ENCODE measurements around the gene TBX2.
A peak's percentile ranks its signal among the peaks of the same experiment; 100 is the strongest.
"Not testable (repeated sequence)": the region's sequence is repeated elsewhere in the genome, so short reads cannot be mapped to it uniquely, and the experiment has no call there.

TBX2 gene

GRCh38 chr17:61415374-61416210 lies 15.9 kb downstream of the TBX2 start:
- no peak for DNase-seq

GRCh38 chr17:61416211-61416539 lies 16.5 kb downstream of the TBX2 start:
- no peak for DNase-seq

GRCh38 chr17:61416540-61417363 lies 17.1 kb downstream of the TBX2 start:
- DNase-seq: peak in 1 of 2 experiments; percentile 6

- DNase-seq: no peak
Measured at GRCh38 chr17:61418449-61418848, 18.8 kb downstream of the TBX2 start.

- no peak for DNase-seq
Measured at GRCh38 chr17:61419496-61420046, 19.9 kb downstream of the TBX2 start.

- no peak for DNase-seq
Measured at GRCh38 chr17:61420052-61420451, 20.4 kb downstream of the TBX2 start.

- no peak for DNase-seq
Measured at GRCh38 chr17:61420745-61421398, 21.2 kb downstream of the TBX2 start.

GRCh38 chr17:61421460-61421859 lies 21.8 kb downstream of the TBX2 start:
- DNase-seq: no peak

GRCh38 chr17:61422116-61422799 lies 22.6 kb downstream of the TBX2 start:
- no peak for DNase-seq

GRCh38 chr17:61422869-61423268 lies 23.2 kb downstream of the TBX2 start:
- DNase-seq: no peak

- no peak for DNase-seq
Measured at GRCh38 chr17:61423967-61424649, 24.5 kb downstream of the TBX2 start.

- DNase-seq: no peak
Measured at GRCh38 chr17:61425682-61426481, 26.2 kb downstream of the TBX2 start.

GRCh38 chr17:61426482-61427304 lies 27.1 kb downstream of the TBX2 start:
- no peak for DNase-seq

GRCh38 chr17:61427567-61427966 lies 27.9 kb downstream of the TBX2 start:
- DNase-seq: no peak

GRCh38 chr17:61429274-61429673 lies 29.6 kb downstream of the TBX2 start:
- no peak for DNase-seq

- not testable (repeated sequence) for DNase-seq
Measured at GRCh38 chr17:61429831-61430230, 30.2 kb downstream of the TBX2 start.

- DNase-seq: no peak
Measured at GRCh38 chr17:61431594-61432311, 32.1 kb downstream of the TBX2 start.

GRCh38 chr17:61436273-61436672 lies 36.6 kb downstream of the TBX2 start:
- DNase-seq: no peak

GRCh38 chr17:61436995-61437704 lies 37.5 kb downstream of the TBX2 start:
- no peak for DNase-seq
